KG1 (cell line): ENCODE measurements around the gene OR10C1.

Experiments
- DNase-seq: peaks from one replicate; lab custom pipeline; 2025; lab: John Stamatoyannopoulos, UW

The OR10C1 gene

DNA sequence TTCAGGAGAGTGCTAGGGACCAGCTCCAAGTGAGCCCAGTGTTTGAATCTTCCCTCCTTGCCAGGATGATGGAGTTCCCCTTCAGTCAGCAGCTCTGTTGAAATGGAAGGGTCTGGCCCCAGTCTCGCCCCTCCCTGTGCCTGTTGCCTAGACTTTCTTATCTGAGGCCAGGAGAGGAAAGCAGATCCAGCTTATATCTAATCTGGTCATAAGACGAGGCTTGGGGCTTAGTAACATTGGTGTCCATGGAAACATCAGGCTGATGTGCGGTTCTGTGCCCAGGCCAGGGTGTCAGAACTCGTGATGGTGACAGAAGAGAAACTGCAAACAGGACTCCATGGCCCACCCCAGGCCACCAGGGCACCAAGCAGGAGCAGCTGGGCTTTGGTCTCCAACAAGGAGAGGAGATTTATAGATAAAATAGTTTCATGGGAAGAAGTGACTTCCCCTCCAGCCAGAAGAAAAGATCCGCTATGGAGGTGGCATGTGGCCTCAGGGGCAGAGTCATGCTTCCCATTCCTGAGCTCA is 38.9 kb downstream of the OR10C1 start:
- DNase-seq: no peak

- DNase-seq: no peak
Measured at GRCh38 chr6:29478740-29479139, 39.6 kb downstream of the OR10C1 start.

DNA sequence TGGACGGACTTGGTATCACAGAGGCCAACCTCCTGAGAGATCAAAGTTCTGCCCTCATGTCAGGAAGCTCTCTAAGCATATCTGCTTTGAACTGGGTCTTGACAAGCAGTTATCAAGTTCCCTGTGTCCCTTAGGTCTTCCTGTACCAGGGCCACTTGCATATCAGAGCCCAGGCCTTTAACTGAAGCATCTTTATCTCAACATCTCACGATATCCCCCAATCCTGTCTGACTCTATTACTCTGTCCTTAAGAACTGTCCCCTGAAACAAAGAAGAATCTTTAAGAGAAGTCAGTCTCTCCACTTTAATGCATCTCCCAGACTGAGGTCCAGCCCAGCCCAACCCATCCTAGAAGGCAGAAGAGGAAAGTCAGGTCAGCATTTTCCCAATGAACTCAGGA is 40.5 kb downstream of the OR10C1 start:
- no peak for DNase-seq

GRCh38 chr6:29483186-29483585 is 44.1 kb downstream of the OR10C1 start:
- no peak for DNase-seq

DNA sequence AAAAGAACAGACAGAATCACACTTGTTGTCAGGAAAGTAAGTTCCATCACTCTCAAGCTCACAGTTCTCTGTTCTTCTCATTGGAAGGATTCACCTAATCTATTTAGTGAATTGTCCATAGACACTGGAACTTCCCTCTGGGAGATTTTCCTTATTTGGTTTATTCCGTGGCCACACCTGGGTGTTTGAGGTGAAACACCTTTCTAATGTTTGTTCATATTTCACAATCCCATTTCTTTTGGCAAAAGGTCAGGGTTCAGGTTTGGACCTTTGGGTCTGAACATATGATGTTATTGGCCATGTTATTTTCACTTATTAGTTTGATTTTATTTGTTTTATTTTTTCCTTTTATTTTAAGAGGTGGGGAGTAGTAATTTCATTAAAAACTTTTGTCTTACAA is 44.6 kb downstream of the OR10C1 start:
- no peak for DNase-seq

GRCh38 chr6:29486577-29486976 is 47.5 kb downstream of the OR10C1 start:
- DNase-seq: no peak

GRCh38 chr6:29487131-29487530 is 48.0 kb downstream of the OR10C1 start:
- no peak for DNase-seq

GRCh38 chr6:29487660-29488059 is 48.6 kb downstream of the OR10C1 start, which contains the start of gene MAS1L:
Gene MAS1L (minus strand): TSS chr6:29487956. CDS start chr6:29487902, 54 bp downstream.
- DNase-seq: no peak

DNA sequence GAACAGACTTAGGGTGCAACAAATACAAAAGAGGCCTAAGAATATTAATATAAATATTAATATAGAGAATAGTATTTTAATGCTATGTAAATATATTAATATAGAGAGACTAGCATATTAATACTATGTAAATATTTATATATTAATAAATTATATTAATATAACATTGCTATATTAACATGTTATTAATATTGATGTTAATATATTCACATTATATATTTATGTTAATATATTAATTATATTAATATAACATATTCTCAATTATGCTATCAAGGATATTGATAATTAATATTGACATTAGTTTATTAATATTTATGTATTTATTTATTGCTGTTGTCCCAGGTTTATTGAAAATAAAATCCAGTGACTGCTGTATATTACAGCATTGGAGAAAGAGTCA is 49.8 kb downstream of the OR10C1 start:
- no peak for DNase-seq

DNA sequence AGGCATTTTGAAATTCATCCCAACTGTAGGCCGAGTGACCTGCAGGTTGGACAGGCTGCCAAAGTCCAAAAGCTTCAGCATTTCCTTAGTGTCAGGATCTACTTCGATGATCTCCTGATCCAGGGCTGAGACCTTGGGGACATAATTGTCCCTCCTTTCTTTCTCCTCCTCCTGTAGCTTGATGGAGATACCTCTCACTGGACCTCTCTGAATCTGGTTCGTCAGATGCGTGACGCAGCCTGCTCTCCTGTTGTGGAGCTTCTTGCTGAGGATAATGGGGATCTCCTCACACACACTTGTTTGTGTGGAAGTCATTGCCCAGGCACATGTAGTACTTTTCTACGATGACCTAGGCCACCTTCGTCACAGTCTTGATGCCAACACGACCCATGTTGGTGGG is 50.2 kb downstream of the OR10C1 start:
- DNase-seq: no peak

GRCh38 chr6:29490055-29490454 is 50.9 kb downstream of the OR10C1 start:
- no peak for DNase-seq

DNA sequence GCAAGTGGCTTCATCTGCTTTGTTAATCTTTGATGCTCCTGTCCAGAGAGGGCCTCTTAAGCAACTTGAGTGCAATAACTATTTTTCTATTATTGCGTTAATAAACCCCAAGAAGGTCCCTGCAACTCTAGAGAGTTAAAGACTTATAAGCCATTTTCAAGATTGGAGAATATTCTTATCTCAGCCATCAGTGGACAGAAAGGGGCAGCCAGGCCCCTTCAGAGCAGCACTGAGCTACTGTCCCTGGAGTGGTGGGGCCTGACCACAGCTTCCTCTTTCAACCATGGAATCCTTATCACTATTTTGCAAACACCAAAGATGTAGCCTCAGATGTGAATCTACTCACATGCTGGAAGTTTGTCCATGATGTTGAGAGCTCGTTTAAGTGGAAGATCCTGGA is 51.4 kb downstream of the OR10C1 start:
- no peak for DNase-seq
